ENCODE data around the gene GJD2. TPM values are rescaled to one million over a fixed set of nuclear protein-coding genes. Genes with fewer than 3 reads are reported as not detected.
A peak's percentile ranks its signal among the peaks of the same experiment; 100 is the strongest.

GJD2 gene
- total RNA-seq, 2 donors from 2014 or later: not detected

GRCh38 chr15:34776606-34777105, 21.9 kb upstream of the GJD2 start:
- intact Hi-C loops (cut with DNase I): no loop called here
- no peak for DNase-seq (ENCODE audit: low spot score)

DNA sequence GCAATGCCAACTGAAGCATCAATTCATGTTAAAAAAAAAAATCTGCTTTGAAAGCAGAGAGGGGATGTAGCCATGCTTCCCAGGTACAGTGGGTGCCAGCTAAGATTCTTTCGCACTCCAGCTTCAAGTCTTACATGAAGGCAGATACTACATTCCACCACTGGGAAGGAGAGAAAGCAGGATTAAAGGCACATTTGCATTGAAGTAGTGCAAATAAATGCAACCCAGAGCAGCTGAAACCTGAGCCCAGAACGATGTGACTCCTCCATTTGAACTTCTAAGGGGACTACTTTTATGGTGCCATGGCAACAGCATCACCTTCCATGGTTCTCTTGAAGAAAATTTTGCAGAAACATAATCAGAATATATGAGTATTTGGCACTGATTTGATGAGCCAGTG, 19.1 kb upstream of the GJD2 start:
- DNase-seq (ENCODE audit: low spot score): no peak
- intact Hi-C loops (cut with DNase I): no loop called here

DNA sequence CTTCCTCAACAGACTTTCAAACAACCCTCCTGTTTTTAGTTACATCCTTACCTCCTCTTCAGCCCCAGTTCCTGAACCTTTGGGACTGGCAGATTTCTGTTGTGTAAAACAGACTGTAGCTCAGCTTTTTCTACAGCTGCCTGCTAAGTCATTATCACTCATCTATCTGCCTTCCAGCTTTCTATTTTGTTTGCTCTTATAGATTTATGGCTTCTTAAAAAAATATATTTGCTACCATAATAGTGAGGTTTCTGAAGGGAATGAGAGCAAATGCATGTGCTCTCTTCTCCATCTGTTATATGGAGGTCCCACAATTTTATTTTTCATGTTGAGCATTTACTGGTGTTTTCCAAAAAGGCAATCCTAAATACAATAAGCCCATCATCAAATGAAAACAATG, 18.2 kb upstream of the GJD2 start:
- no peak for DNase-seq (ENCODE audit: low spot score)
- intact Hi-C loops (cut with DNase I): no loop called here

DNA sequence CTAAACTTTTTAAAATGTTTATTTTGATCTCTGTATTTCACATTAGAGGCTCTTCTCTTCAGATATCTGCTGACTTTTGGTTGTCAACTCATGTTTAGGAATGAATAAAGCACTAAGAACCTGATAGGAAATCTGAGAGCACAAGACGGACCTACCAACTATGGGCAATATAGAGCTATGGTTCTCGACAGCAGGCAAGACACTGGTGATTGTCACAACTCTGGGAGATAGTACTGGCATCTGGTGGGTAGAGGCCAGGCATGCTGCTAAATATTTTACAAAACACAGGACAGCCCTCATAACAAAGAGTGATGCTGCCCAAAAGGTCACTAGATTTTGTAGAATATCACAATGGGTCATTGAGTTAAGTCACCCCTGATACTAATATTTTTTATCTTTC, 17.5 kb upstream of the GJD2 start:
- no peak for DNase-seq (ENCODE audit: low spot score)
- intact Hi-C loops (cut with DNase I): no loop called here

DNA sequence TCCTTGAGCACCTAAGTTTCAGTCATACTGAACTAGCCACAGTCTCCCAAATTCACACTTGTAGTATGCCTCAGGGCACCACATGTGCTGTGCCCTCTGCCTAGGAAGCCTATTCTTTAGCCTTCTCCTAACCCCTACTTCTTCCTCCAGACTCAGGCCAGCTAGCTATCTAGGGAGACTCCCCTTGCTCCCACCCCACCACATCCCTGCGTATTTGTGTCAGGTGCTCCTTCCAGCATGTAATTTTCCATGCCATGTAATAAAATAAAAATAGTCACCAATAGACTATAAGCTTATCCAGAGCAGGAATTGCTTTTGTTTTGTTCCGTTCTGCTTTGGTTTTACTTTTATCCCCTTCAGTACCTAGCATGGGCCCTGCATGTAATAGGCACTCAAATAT, 14.9 kb upstream of the GJD2 start:
- no peak for DNase-seq (ENCODE audit: low spot score)
- intact Hi-C loops (cut with DNase I): no loop called here

- intact Hi-C loops (cut with DNase I): no loop called here
Observed at GRCh38 chr15:34768530-34768929, 13.7 kb upstream of the GJD2 start.

DNA sequence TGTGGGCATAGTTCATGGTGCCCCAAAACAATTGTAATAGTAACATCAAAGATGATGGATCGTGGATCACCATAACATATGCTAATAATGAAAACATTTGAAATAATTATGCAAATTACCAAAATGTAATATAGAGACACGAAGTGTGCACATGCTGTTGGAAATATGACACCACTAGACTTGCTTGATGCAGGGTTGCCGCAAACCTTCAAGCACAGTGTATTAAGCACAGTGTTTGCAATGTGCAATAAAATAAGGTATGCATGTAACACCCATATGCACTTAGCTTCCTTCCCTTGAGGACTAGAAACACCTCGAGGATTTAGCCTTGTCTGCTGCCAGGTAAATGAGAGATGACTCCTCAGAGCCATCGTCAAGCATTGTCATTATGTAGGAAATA, 10.9 kb upstream of the GJD2 start:
- intact Hi-C loops (cut with DNase I): no loop called here
- no peak for DNase-seq (ENCODE audit: low spot score)

More at GRCh38 chr15:34768530-34768929, 13.7 kb upstream of the GJD2 start:
- DNase-seq (ENCODE audit: low spot score): no peak

GRCh38 chr15:34760909-34761308, 6.1 kb upstream of the GJD2 start:
- DNase-seq (ENCODE audit: low spot score): no peak
- intact Hi-C loops (cut with DNase I): no loop called here

- no peak for DNase-seq (ENCODE audit: low spot score)
- intact Hi-C loops (cut with DNase I): no loop called here
Observed at GRCh38 chr15:34759992-34760391, 5.2 kb upstream of the GJD2 start.

DNA sequence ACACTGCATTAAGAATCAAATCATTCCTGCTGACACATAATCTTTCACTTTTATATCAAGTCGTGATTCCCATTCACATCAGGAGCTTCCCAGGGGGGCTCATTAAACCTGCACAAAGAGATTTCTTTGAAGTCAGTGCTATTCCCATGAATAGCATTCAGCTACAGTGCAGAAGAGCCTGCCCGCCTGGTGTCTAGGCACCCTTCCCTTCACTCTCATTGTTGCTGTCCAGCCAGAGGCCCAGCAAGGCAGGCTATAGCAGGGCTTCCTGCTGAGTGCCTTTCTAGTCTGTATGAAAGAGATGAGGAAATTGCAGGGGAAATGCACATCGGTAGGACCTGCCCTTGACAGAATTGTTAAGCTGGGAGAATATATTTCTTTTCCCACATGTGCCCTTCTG, 4.5 kb upstream of the GJD2 start:
- no peak for DNase-seq (ENCODE audit: low spot score)
- intact Hi-C loops (cut with DNase I): no loop called here

- intact Hi-C loops (cut with DNase I): no loop called here
- no peak for DNase-seq (ENCODE audit: low spot score)
Observed at GRCh38 chr15:34757262-34757661, 2.5 kb upstream of the GJD2 start.

DNA sequence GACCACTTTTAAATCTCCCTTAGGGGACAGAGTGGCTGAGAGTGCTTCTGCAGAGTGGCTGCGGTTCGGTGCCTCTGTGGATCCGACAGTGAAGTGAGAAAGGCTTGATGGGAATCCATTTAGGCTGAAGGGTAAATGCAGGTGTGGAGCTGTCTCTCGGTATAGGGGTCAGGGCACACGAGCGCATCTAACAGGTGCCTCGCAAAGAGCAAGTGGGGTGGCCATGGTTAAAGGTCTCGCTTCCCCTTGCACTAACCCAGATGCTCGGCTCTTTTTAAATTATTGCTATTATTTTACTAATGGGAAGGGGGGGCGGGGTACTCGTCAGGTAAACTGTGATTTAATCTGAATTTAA, 598 bp upstream of the GJD2 start:
- intact Hi-C loops (cut with DNase I): no loop called here
- DNase-seq (ENCODE audit: low spot score): no peak

- peak; percentile 75 for DNase-seq (ENCODE audit: low spot score)
- intact Hi-C loops (cut with DNase I): no loop called here
Observed at GRCh38 chr15:34754171-34754601, 612 bp downstream of the GJD2 start.

- intact Hi-C loops (cut with DNase I): no loop called here
- DNase-seq (ENCODE audit: low spot score): peak; percentile 76
Observed at GRCh38 chr15:34753236-34753894, 1.4 kb downstream of the GJD2 start.

GRCh38 chr15:34749691-34750090, 5.1 kb downstream of the GJD2 start:
- intact Hi-C loops (cut with DNase I): no loop called here
- DNase-seq (ENCODE audit: low spot score): no peak

DNA sequence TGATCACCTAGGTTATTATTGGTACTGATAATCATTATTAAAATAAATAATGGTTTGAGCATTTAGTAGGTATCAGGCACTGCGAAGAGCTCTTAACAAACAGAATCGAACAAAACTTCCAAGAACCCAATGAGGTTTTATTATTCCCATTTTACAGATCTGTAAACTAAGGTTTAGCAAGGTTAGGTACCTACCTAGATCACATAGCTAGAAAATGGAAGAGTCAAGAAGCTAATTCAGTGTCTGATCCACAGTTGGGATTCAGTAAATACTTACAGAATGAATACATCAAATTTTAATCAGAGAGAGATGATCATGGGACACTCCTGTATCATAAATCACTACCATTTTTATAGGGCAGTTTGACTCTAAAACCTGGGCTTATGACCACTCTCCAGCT, 15.5 kb downstream of the GJD2 start:
- intact Hi-C loops (cut with DNase I): no loop called here
- no peak for DNase-seq (ENCODE audit: low spot score)

DNA sequence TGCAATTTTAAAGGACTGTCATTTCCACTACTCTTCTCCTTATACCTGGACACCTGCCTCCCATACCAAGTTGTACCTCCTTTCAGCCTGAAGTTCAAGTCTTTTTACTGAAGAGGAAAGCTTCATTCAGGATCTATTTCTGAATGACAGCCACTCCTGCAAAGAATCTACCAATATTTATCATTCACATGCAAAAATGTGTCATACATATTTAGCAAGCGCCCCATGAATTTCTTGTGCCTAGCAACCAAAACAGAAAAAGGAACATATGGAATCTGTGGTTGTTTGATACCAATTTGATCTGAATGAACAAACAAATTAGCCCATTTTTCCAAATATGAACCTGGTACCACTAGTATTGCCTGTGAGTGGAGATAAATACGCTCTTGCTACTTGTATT, 16.8 kb downstream of the GJD2 start:
- no peak for DNase-seq (ENCODE audit: low spot score)
- intact Hi-C loops (cut with DNase I): no loop called here

- intact Hi-C loops (cut with DNase I): no loop called here
- no peak for DNase-seq (ENCODE audit: low spot score)
Observed at GRCh38 chr15:34737477-34737876, 17.3 kb downstream of the GJD2 start.

GRCh38 chr15:34734303-34734702, 20.5 kb downstream of the GJD2 start:
- DNase-seq (ENCODE audit: low spot score): no peak
- intact Hi-C loops (cut with DNase I): no loop called here

GRCh38 chr15:34733621-34734020, 21.2 kb downstream of the GJD2 start:
- DNase-seq (ENCODE audit: low spot score): no peak
- intact Hi-C loops (cut with DNase I): no loop called here

- DNase-seq (ENCODE audit: low spot score): no peak
- intact Hi-C loops (cut with DNase I): no loop called here
Observed at GRCh38 chr15:34732430-34732829, 22.4 kb downstream of the GJD2 start.

DNA sequence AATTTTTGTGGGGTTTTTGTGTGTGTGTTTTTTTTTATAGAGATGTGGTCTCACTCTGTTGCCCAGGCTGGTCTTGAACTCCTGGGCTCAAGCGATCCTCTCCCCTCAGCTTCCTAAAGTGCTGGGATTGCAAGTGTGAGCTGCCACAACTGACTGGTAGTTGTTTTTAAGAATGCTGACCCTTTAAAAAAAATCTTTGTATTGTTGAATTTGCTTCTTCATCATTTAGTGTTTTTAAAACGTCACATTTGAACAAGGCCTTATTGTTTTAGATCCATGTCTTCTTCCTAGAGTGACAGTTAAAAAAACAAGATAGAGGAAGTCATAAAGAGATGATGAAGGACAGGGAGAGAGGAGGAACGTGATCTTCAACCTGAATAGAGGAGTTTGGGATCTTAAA, 24.1 kb downstream of the GJD2 start:
- no peak for DNase-seq (ENCODE audit: low spot score)
- intact Hi-C loops (cut with DNase I): no loop called here
